NT2/D1 (cell line): ENCODE measurements around the gene ZNF79.
A peak's percentile ranks its signal among the peaks of the same experiment; 100 is the strongest.

Experiments used
- DNase-seq: peaks from one replicate; pipeline ENCODE4 v3.0.0-alpha.2; 2011; ENCODE audit warnings: low read depth, low spot score
- H3K27me3 ChIP-seq: 2 replicates; pipeline ENCODE4 v1.6.0; 2011; ENCODE audit warnings: mild to moderate bottlenecking; ENCODE audit not compliant: insufficient read length, insufficient read depth
- H3K36me3 ChIP-seq: 2 replicates; pipeline ENCODE4 v1.6.1; 2011; ENCODE audit warnings: mild to moderate bottlenecking, low read length, mixed read lengths; ENCODE audit not compliant: insufficient read depth, insufficient read length
- H3K4me1 ChIP-seq: 2 replicates; pipeline ENCODE4 v1.5.1; 2011; ENCODE audit not compliant: insufficient read depth, insufficient read length
- H3K4me3 ChIP-seq: 2 replicates; pipeline ENCODE4 v1.5.1; 2011; ENCODE audit warnings: low read depth; ENCODE audit not compliant: insufficient read length
- H3K9ac ChIP-seq: 2 replicates; pipeline ENCODE4 v1.6.0; 2011; ENCODE audit warnings: low read depth; ENCODE audit not compliant: insufficient read length
- H3K9me3 ChIP-seq: 2 replicates; pipeline ENCODE4 v1.5.1; 2011; ENCODE audit warnings: mild to moderate bottlenecking, low read length; ENCODE audit not compliant: insufficient read depth
- SUZ12 ChIP-seq: IDR thresholded peaks from 2 replicates; pipeline ENCODE4 v1.6.1; 2011; ENCODE audit not compliant: insufficient read length, insufficient read depth; ENCODE audit errors: extremely low read depth
- YY1 ChIP-seq: IDR thresholded peaks from 2 replicates; pipeline ENCODE4 v1.6.1; 2011; ENCODE audit not compliant: insufficient read length, insufficient read depth
- ZNF274 ChIP-seq: IDR thresholded peaks from 2 replicates; pipeline ENCODE4 v1.6.1; 2011; ENCODE audit warnings: mild to moderate bottlenecking, low read depth, low read length

The ZNF79 gene

GRCh38 chr9:127388037-127388855, 35.9 kb upstream of the ZNF79 start:
- no peak for DNase-seq
- Histone ChIP-seq H3K36me3 (no peaks in the 10 kb centered on the region), H3K9ac (no peak overlapping the region), H3K4me1 (peaks cover 8% of the 10 kb centered on the region), H3K9me3 (no peaks in the 10 kb centered on the region), H3K27me3 (no peaks in the 10 kb centered on the region), H3K4me3 (no peak overlapping the region)
- TF ChIP-seq YY1 (no peak), ZNF274 (no peak), SUZ12 (no peak)

- Histone ChIP-seq H3K9ac (no peak overlapping the region), H3K27me3 (no peaks in the 10 kb centered on the region)
Measured at GRCh38 chr9:127388856-127389238, 35.3 kb upstream of the ZNF79 start.

GRCh38 chr9:127389381-127390247, 34.6 kb upstream of the ZNF79 start:
- DNase-seq = no peak
- no peak overlapping the region for H3K9ac ChIP-seq
- H3K36me3 ChIP-seq = no peaks in the 10 kb centered on the region
- no peak overlapping the region for H3K4me3 ChIP-seq
- TF ChIP-seq YY1 = no peak
- no peak for TF ChIP-seq ZNF274
- no peak for TF ChIP-seq SUZ12
- peaks cover 10% of the 10 kb centered on the region for H3K4me1 ChIP-seq
- H3K9me3 ChIP-seq = no peaks in the 10 kb centered on the region
- H3K27me3 ChIP-seq = peaks cover under 1% of the 10 kb centered on the region

More at GRCh38 chr9:127388856-127389238, 35.3 kb upstream of the ZNF79 start:
- H3K9me3 ChIP-seq = no peaks in the 10 kb centered on the region
- no peak overlapping the region for H3K4me3 ChIP-seq
- no peak for TF ChIP-seq ZNF274
- DNase-seq = no peak
- H3K4me1 ChIP-seq = peaks cover 8% of the 10 kb centered on the region
- no peaks in the 10 kb centered on the region for H3K36me3 ChIP-seq

GRCh38 chr9:127390248-127390545, 34.0 kb upstream of the ZNF79 start:
- no peak overlapping the region for H3K4me3 ChIP-seq
- TF ChIP-seq SUZ12 (no peak), ZNF274 (no peak), YY1 (no peak)
- H3K4me1 ChIP-seq = peaks cover 10% of the 10 kb centered on the region
- no peaks in the 10 kb centered on the region for H3K36me3 ChIP-seq
- H3K9me3 ChIP-seq = no peaks in the 10 kb centered on the region
- DNase-seq = no peak
- peaks cover 6% of the 10 kb centered on the region for H3K27me3 ChIP-seq
- no peak overlapping the region for H3K9ac ChIP-seq

DNA sequence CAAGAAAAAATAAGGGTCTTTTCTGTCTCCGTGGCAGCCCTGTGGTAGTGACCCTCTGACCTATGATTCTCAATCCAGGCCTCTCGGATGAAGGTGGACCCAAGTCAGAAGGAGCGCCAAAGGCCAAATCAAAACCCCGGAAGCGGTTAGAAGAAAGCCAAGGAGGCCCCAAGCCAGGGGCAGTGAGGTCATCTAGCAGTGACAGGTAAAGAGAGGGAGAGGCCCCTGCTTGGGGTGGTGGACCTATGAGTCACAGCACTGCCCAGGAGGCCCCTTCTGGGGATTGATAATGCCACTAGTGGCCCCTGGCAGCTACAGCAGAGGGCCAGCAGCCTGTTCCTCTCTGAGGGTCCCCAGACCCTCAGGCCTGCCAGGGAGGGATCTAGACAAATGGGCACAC, 33.6 kb upstream of the ZNF79 start:
- no peaks in the 10 kb centered on the region for H3K36me3 ChIP-seq
- H3K4me3 ChIP-seq = no peak overlapping the region
- H3K27me3 ChIP-seq = peaks cover 9% of the 10 kb centered on the region
- H3K9me3 ChIP-seq = no peaks in the 10 kb centered on the region
- TF ChIP-seq ZNF274 (no peak), YY1 (no peak), SUZ12 (no peak)
- peaks cover 10% of the 10 kb centered on the region for H3K4me1 ChIP-seq
- no peak for DNase-seq
- H3K9ac ChIP-seq = no peak overlapping the region

DNA sequence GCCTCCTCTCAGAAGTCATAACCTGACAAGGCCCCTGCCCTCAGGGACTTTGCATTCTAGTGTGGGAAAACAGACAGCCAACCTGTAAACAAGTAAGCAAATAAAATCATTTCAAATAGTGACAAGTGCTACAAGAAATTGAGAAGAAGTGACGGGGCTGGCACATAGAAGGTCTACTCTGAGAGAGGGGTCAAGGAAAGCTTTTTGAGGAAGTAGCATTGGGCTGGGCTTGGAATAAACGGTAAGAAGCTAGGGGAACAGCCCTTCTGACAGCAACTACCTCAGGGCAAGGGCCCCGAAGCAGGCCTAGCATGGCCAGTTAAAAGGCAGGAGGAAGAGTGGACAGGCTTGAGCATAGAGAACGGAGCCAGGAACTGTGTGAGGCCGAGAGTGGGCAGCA, 32.0 kb upstream of the ZNF79 start:
- TF ChIP-seq ZNF274 (no peak), SUZ12 (no peak), YY1 (no peak)
- peaks cover 16% of the 10 kb centered on the region for H3K27me3 ChIP-seq
- no peak for DNase-seq
- H3K36me3 ChIP-seq = no peaks in the 10 kb centered on the region
- H3K4me1 ChIP-seq = peaks cover 10% of the 10 kb centered on the region
- no peak overlapping the region for H3K4me3 ChIP-seq
- H3K9me3 ChIP-seq = no peaks in the 10 kb centered on the region
- H3K9ac ChIP-seq = peak overlapping the region; percentile 45

DNA sequence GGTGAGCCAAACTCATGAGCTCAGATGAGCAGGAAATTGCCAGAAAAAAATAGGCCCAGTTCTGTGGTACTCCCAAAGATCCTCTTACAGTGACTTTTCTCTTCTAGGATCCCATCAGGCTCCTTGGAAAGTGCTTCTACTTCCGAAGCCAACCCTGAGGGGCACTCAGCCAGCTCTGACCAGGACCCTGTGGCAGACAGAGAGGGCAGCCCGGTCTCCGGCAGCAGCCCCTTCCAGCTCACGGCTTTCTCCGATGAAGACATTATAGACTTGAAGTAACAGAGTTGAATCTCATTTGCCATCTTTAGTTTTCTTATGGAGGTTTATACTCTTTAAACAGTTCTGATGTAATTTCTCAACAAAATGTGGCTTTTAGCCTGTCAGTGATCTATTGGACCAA, 31.2 kb upstream of the ZNF79 start:
- no peaks in the 10 kb centered on the region for H3K36me3 ChIP-seq
- no peak for TF ChIP-seq ZNF274
- peaks cover 7% of the 10 kb centered on the region for H3K4me1 ChIP-seq
- no peaks in the 10 kb centered on the region for H3K9me3 ChIP-seq
- H3K9ac ChIP-seq = peak overlapping the region; percentile 45
- peaks cover 16% of the 10 kb centered on the region for H3K27me3 ChIP-seq
- no peak overlapping the region for H3K4me3 ChIP-seq
- no peak for DNase-seq
